IPS-15b (cell line): ENCODE measurements around the gene ZIC1.

Experiments used
- H3K27me3 ChIP-seq: one replicate; pipeline ENCODE4 v1.6.1; 2013; ENCODE audit warnings: low read length; ENCODE audit not compliant: control insufficient read depth, insufficient read depth
- H3K36me3 ChIP-seq: one replicate; pipeline ENCODE4 v1.6.1; 2013; ENCODE audit warnings: low read length; ENCODE audit not compliant: control insufficient read depth, insufficient read depth
- H3K4me1 ChIP-seq: one replicate; pipeline ENCODE4 v1.6.1; 2013; ENCODE audit warnings: mild to moderate bottlenecking, low read length; ENCODE audit not compliant: control insufficient read depth, insufficient read depth
- H3K4me3 ChIP-seq: one replicate; pipeline ENCODE4 v1.5.1; 2013; ENCODE audit warnings: low read depth, low read length
- H3K9ac ChIP-seq: one replicate; pipeline ENCODE4 v1.6.1; 2013; ENCODE audit warnings: low read depth, mild to moderate bottlenecking, low read length
- H3K9me3 ChIP-seq: one replicate; pipeline ENCODE4 v1.6.1; 2013; ENCODE audit warnings: mild to moderate bottlenecking, low read length; ENCODE audit not compliant: control insufficient read depth, insufficient read depth

Gene ZIC1

DNA sequence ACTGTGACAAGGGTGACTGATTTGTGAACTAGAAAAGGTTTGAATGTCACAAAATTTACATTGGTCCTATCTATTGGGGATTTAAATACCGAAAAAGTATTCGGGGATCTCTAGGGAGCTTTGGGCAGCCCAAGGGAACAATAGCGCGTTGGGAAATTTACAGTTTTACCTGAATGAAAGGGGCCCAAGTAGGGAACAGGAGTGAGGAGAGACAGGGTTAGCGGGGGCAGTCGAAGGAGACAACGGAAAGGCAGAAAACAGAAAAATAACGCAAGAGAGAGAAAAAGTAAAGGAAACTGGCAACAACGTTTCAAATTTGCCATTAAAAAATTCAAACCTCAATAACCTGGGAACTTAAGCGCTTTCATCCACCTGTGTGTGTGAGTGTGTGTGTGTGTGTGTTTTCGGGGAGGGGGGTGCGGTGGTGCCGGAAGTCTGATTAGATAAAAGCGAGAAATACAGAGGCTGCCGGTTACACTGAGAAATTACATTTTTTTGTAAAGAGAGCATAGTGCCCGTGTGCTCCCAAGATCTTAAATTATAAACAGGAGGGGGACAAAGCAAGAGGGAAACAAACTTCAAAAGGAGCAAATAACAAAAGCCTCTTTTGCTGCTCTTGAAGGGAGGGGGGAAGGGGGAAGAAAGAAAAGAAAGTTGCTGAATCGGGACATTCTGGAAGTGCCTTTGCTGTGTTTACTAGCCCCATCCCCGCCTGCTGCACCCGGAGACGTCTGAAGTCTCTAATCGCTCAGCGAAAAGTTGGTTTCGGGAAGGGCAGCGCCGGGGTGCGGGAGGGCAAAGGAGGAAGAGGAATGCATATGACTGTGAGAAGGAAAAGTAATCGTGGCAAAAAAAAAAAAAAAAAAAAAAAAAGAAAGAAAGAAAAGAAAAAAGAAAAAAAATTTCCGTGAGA lies 721 bp upstream of the ZIC1 start:
- H3K4me1 ChIP-seq: peaks cover 26% of the 10 kb centered on the region

DNA sequence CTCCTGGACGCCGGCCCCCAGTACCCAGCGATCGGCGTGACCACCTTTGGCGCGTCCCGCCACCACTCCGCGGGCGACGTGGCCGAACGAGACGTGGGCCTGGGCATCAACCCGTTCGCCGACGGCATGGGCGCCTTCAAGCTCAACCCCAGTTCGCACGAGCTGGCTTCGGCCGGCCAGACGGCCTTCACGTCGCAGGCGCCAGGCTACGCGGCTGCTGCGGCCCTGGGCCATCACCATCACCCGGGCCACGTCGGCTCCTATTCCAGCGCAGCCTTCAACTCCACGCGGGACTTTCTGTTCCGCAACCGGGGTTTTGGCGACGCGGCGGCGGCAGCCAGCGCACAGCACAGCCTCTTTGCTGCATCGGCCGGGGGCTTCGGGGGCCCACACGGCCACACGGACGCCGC lies 956 bp downstream of the ZIC1 start:
- H3K36me3 ChIP-seq: no peaks in the 10 kb centered on the region
- H3K9ac ChIP-seq: no peak overlapping the region
- no peaks in the 10 kb centered on the region for H3K9me3 ChIP-seq
- peak overlapping the region; percentile 54 for H3K4me3 ChIP-seq
- H3K27me3 ChIP-seq: peaks cover 94% of the 10 kb centered on the region
- H3K4me1 ChIP-seq: peaks cover 13% of the 10 kb centered on the region

More for the DNA sequence above, 721 bp upstream of the ZIC1 start:
- H3K27me3 ChIP-seq: peaks cover 95% of the 10 kb centered on the region
- no peak overlapping the region for H3K9ac ChIP-seq
- H3K36me3 ChIP-seq: no peaks in the 10 kb centered on the region
- H3K4me3 ChIP-seq: peak overlapping the region; percentile 14
- no peaks in the 10 kb centered on the region for H3K9me3 ChIP-seq

DNA sequence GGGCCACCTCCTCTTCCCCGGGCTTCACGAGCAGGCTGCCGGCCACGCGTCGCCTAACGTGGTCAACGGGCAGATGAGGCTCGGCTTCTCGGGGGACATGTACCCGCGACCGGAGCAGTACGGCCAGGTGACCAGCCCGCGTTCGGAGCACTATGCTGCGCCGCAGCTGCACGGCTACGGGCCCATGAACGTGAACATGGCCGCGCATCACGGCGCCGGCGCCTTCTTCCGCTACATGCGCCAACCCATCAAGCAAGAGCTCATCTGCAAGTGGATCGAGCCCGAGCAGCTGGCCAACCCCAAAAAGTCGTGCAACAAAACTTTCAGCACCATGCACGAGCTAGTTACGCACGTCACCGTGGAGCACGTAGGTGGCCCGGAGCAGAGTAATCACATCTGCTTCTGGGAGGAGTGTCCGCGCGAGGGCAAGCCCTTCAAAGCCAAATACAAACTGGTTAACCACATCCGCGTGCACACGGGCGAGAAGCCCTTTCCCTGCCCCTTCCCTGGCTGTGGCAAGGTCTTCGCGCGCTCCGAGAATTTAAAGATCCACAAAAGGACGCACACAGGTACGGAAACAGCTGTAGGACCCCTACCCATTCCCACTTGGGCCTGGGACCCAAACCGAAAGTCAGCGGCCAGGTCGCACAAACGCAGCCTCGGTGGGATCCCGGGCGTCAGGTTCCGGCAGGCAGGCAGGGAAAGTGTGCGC lies 1.5 kb downstream of the ZIC1 start:
- H3K36me3 ChIP-seq: no peaks in the 10 kb centered on the region
- peaks cover 13% of the 10 kb centered on the region for H3K4me1 ChIP-seq
- no peak overlapping the region for H3K9ac ChIP-seq
- peaks cover 94% of the 10 kb centered on the region for H3K27me3 ChIP-seq
- peak overlapping the region; percentile 54 for H3K4me3 ChIP-seq
- no peaks in the 10 kb centered on the region for H3K9me3 ChIP-seq

DNA sequence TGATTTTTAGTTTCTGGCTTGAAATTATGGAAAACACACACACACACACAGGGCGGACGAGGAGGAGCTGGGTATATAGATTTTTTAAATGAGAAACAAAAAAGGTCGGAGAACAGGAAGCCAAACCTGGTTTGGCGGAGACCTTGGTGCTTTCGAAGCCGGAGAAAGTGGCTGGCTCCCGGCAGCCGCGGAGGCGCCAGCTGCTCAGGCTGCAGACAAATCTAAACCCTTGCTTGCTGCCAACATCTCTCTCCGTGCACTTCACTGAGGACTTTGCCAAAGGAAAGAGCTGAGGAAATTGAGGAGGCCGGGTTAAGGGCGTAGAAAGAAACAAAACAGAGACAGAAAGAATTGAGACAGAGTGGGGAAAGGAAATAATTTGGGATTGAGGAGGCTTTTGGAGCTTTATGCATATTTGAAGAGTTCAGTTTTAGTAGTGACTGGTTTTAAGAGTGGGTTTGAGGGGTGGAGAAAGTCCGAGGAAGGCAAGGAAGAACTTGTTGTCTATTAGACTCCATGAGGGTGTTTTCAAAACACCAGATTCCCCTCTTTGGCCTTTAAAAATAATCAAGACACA lies 2.2 kb downstream of the ZIC1 start:
- H3K4me1 ChIP-seq: peaks cover 13% of the 10 kb centered on the region
- peaks cover 94% of the 10 kb centered on the region for H3K27me3 ChIP-seq
- H3K4me3 ChIP-seq: peak overlapping the region; percentile 54

DNA sequence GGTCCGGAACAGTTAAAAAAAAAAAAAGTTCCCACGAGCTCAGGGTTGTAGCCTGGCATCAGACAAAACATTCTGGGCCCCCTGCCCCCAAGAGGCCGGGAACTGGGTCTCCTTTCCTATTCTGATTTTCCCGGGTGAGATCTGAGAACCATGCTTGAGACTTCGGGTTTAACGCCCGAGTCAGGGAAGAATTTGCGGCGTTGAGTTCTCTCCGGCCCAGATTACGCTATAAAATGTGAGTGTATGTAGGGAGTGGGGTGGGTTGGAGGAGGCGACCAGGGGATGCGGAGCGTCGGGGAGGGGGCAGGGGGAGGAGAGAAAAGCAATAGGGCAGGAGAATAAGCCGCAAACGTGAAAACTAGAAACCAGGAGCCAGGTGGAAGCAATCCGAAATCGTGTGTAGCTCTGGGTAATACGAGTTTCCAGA lies 2.7 kb downstream of the ZIC1 start:
- H3K4me3 ChIP-seq: peak overlapping the region; percentile 30
- H3K4me1 ChIP-seq: peaks cover 12% of the 10 kb centered on the region
- no peaks in the 10 kb centered on the region for H3K36me3 ChIP-seq
- peaks cover 94% of the 10 kb centered on the region for H3K27me3 ChIP-seq
- no peak overlapping the region for H3K9ac ChIP-seq
- no peaks in the 10 kb centered on the region for H3K9me3 ChIP-seq

More for the DNA sequence above, 2.2 kb downstream of the ZIC1 start:
- no peaks in the 10 kb centered on the region for H3K9me3 ChIP-seq
- no peak overlapping the region for H3K9ac ChIP-seq
- H3K36me3 ChIP-seq: no peaks in the 10 kb centered on the region

DNA sequence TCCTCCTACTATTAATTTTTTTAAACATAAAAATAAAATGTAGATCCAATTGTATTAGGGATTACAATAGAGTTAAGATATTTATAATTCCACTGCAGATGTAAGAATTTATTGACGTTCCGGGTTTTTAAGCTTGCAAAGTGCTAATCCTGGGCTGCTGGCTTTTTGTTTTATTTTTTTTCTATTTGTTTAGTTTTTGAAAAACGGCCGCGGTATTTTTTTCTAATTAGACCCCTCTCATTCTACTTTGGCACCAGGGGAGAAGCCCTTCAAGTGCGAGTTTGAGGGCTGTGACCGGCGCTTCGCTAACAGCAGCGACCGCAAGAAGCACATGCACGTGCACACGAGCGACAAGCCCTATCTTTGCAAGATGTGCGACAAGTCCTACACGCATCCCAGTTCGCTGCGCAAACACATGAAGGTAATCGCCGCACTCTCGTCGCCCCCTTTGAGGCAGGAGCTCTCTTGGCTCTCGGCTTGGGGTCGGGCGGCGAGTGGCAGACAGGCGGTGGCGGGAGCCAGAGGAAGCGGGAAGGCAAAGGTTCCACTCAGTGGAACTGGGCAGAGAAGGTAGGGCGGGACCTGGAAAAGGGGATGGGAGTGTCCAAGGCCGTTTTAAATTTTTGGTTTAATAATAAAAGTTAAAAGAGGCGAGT lies 3.2 kb downstream of the ZIC1 start:
- Histone ChIP-seq H3K9me3 (no peaks in the 10 kb centered on the region), H3K27me3 (peaks cover 94% of the 10 kb centered on the region), H3K36me3 (no peaks in the 10 kb centered on the region), H3K4me3 (peak overlapping the region; percentile 30), H3K4me1 (peaks cover 7% of the 10 kb centered on the region), H3K9ac (no peak overlapping the region)

DNA sequence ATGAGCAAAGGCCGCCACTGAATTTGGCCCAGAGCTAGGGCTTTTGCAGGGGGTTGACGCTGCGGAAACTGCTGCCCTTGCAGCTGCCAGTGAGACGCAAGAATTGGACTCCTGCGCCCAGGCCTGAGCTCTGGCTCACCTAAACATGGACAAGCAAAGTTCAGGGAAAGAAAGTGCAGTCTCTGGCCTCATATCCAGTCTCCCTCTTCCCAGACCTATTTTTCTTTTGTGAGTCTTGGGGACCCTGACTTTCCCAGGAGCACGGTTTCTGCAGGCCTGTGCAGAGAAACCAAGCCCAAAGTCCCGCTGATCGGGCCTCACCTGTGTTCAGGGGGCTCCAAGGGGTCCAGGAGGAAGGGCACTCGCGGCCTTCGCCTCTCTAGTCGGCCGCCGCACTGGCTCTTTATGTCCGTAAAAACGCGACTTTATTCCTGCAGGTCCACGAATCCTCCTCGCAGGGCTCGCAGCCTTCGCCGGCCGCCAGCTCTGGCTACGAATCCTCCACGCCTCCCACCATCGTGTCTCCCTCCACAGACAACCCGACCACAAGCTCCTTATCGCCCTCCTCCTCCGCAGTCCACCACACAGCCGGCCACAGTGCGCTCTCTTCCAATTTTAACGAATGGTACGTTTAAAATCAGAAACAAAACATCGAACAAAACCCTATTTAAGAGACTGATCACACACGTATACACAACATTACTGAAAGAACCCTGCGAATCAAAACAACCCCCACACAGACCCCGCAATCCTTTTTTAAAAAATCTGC lies 3.9 kb downstream of the ZIC1 start:
- Histone ChIP-seq H3K9me3 (no peaks in the 10 kb centered on the region), H3K27me3 (peaks cover 94% of the 10 kb centered on the region), H3K36me3 (no peaks in the 10 kb centered on the region), H3K4me3 (peak overlapping the region; percentile 40), H3K4me1 (peaks cover 1% of the 10 kb centered on the region), H3K9ac (no peak overlapping the region)

DNA sequence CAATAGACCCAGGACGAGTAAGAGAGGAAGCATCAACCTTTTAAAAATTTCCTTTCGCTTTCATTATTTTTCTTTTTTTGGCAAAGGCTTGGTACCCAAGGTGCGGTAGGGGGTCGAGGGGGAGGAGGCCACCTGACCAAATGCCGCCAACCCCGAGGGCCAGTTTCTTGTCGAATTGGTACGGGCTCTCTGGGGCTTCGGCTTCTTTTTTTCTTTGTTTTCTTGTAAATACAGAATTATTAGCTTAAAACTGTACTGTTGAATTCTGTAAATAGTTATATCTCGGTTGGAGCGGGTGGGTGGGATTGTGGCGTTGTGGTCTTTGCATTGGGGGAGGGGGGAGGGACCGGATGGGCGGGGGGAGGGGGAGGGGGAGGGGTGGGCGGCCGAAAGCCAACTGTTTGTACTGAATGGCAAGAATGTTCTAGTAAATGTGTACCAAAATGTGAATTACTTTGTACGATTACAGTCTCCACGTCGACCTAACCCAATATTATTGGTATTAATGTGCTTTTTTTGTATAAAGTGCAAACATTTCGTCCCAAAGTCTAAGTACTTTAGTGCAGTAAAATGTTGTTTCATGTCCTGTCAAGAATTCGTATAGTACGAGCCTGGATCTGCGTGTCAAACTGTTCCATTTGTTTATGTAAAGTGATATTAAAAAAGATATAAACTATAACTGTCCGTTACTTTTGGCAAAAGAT lies 4.7 kb downstream of the ZIC1 start:
- Histone ChIP-seq H3K36me3 (no peaks in the 10 kb centered on the region), H3K4me1 (no peaks in the 10 kb centered on the region)

DNA sequence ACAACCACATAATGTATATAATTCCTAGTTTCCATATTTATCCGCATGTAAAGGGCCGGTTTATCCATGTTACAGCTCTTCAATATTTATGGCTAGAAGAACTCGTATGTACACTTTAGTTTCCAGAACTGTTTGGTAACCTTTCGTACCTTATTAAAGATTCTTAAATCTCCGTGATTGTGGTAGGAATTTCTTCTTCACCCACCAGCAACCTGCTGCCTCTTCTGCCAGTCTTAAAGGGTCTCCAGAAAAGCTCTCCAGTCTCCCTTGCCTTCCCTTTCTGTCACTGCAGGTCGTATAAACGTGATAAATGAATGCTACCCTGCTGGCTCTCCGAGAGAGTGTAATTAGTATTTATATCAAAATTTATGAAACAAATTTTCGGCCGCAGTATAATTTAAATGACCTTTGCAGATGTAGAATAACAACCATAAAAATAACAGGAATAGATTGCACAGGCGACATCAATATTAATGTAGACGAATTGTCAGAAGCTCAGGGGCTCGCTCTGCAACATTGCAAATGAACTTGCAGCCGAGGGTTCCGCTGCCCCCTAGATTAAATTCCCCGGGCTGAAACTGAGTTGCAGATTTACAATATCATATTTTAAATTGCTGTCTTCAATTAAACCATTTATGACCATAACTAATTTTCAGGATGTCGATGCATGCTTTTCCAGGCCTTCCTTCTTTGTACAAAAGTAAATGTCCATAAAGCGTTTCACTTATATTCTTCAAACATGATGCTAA lies 5.4 kb downstream of the ZIC1 start:
- Histone ChIP-seq H3K4me3 (no peak overlapping the region), H3K27me3 (peaks cover 98% of the 10 kb centered on the region), H3K36me3 (no peaks in the 10 kb centered on the region), H3K4me1 (no peaks in the 10 kb centered on the region), H3K9me3 (no peaks in the 10 kb centered on the region), H3K9ac (no peak overlapping the region)

More for the DNA sequence above, 4.7 kb downstream of the ZIC1 start:
- peak overlapping the region; percentile 40 for H3K4me3 ChIP-seq
- H3K9me3 ChIP-seq: no peaks in the 10 kb centered on the region
- peaks cover 95% of the 10 kb centered on the region for H3K27me3 ChIP-seq
- H3K9ac ChIP-seq: no peak overlapping the region

DNA sequence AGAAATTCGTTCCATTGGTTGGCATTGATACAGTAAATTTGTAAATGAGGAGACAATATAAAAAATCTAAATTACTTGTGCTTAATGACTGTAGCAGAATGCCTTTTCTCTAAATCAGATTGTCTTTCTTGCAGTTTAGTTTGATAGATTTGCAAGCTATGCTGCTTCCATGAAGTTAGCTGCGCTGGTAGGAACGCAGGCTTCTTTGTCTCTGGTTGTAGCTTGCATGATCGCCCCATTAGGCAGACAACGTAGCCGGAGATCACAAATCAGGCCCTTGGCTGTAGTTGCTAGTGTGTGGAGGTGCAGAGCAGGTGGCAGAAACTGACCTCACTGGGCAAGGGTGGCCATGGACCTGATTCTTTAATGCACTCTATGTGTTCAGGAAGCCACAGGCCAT lies 6.1 kb downstream of the ZIC1 start:
- Histone ChIP-seq H3K4me3 (no peak overlapping the region), H3K4me1 (peaks cover 4% of the 10 kb centered on the region), H3K9me3 (no peaks in the 10 kb centered on the region)

More for the DNA sequence above, 6.1 kb downstream of the ZIC1 start:
- no peak overlapping the region for H3K9ac ChIP-seq
- no peaks in the 10 kb centered on the region for H3K36me3 ChIP-seq
- H3K27me3 ChIP-seq: peaks cover 98% of the 10 kb centered on the region
